A549 (cell line): ENCODE results near the gene BIK. TPM values are rescaled to one million over a fixed set of nuclear protein-coding genes. Genes with fewer than 3 reads are reported as not detected.

Source experiments
- ATAC-seq, 2 experiments: fragments of 200-7000 bp in 1 of 2; fragments of >200 bp in 1 of 2; cut with Nextera tagmentation in 1 of 2; cut with Tn5 transposase in 1 of 2; 3 replicates each; pipeline versions ENCODE4 v1.8.0 to v1.9.1; 2018 to 2020; ENCODE audit warnings: mild to moderate bottlenecking in 1 of 2, moderate library complexity in 1 of 2
- CTCF ChIA-PET: fragments of 300-600 bp; sonication (Branson Sonifier 250); formaldehyde crosslinking; extraction: SDS; loops from one replicate; lab custom pipeline; 2021; ENCODE audit warnings: antibody characterized with exemption, inconsistent platforms; lab: Yijun Ruan, JAX
- POLR2A ChIA-PET: fragments of 350-600 bp; formaldehyde crosslinking; extraction: SDS; loops from one replicate; lab custom pipeline; 2021; ENCODE audit warnings: antibody characterized with exemption, inconsistent platforms; lab: Yijun Ruan, JAX
- DNase-seq, 2 experiments: peaks; one replicate each; pipeline versions ENCODE4 v3.0.0 to v3.0.0-alpha.2; 2011 to 2016; ENCODE audit warnings: low read depth in 1 of 2, low spot score in 1 of 2
- FAIRE-seq: peaks from 2 replicates; lab custom pipeline; 2011; peaks lifted over from hg19 to GRCh38; lab: Jason Lieb, UNC
- H3K27ac ChIP-seq, 2 experiments: fragments of >200 bp; sonication (Bioruptor Twin); formaldehyde crosslinking; 3 replicates each; pipeline ENCODE4 v1.5.1; 2016 to 2017
- H3K4me1 ChIP-seq: fragments of >200 bp; sonication (Bioruptor Twin); formaldehyde crosslinking; 3 replicates; pipeline ENCODE4 v1.6.1; 2016
- H3K4me2 ChIP-seq: fragments of >200 bp; sonication (Bioruptor Twin); formaldehyde crosslinking; 3 replicates; pipeline ENCODE4 v1.6.1; 2016
- H3K4me3 ChIP-seq: fragments of >200 bp; sonication (Bioruptor Twin); formaldehyde crosslinking; 3 replicates; pipeline ENCODE4 v1.5.1; 2016
- H3K9me3 ChIP-seq: fragments of >200 bp; sonication (Bioruptor Twin); formaldehyde crosslinking; 3 replicates; pipeline ENCODE4 v1.6.1; 2016
- BHLHE40 ChIP-seq: IDR thresholded peaks from 2 replicates; pipeline ENCODE4 v1.6.1; 2012; ENCODE audit warnings: low read depth, low read length, inconsistent platforms
- CEBPB ChIP-seq, 2 experiments: fragments of >200 bp in 1 of 2; sonication (Bioruptor Twin) in 1 of 2; formaldehyde crosslinking in 1 of 2; IDR thresholded peaks; 2 replicates each; pipeline ENCODE4 v1.6.1; 2012 to 2016
- CHD2 ChIP-seq: fragments of 150-350 bp; IDR thresholded peaks from 2 replicates; pipeline ENCODE4 v1.6.1; 2014; ENCODE audit warnings: low read length; ENCODE audit not compliant: partially characterized antibody
- EHMT2 ChIP-seq: fragments of 200-600 bp; sonication (generic); IDR thresholded peaks from 2 replicates; pipeline ENCODE4 v1.6.1; 2016; ENCODE audit warnings: antibody characterized with exemption, low read depth, mild to moderate bottlenecking, moderate library complexity
- EP300 ChIP-seq, 2 experiments: fragments of >200 bp; sonication (Bioruptor Twin); formaldehyde crosslinking; IDR thresholded peaks; 2 replicates in 1 of 2; 3 replicates in 1 of 2; pipeline ENCODE4 v1.6.1; 2016 to 2017
- ESRRA ChIP-seq: fragments of 150-350 bp; IDR thresholded peaks from 2 replicates; pipeline ENCODE4 v1.6.1; 2014; ENCODE audit warnings: mild to moderate bottlenecking, low read length, borderline replicate concordance
- FOSL2 ChIP-seq, 2 experiments: fragments of 450-650 bp in 1 of 2; fragments of >200 bp in 1 of 2; sonication (Bioruptor Twin) in 1 of 2; formaldehyde crosslinking; IDR thresholded peaks; 2 replicates each; pipeline versions ENCODE4 v1.5.0 to v1.6.1; 2016 to 2020; ENCODE audit warnings: mild to moderate bottlenecking in 1 of 2, moderate library complexity in 1 of 2
- FOXS1 ChIP-seq: fragments of 250-450 bp; sonication (Bioruptor Pico); IDR thresholded peaks from 2 replicates; pipeline ENCODE4 v1.5.0; 2020; ENCODE audit warnings: mild to moderate bottlenecking, moderate library complexity
- JUNB ChIP-seq: fragments of >200 bp; sonication (Bioruptor Twin); formaldehyde crosslinking; IDR thresholded peaks from 2 replicates; pipeline ENCODE4 v1.6.1; 2016
- KDM5A ChIP-seq: fragments of 200-600 bp; sonication (generic); IDR thresholded peaks from 2 replicates; pipeline ENCODE4 v1.6.1; 2016; ENCODE audit warnings: antibody characterized with exemption, mild to moderate bottlenecking
- MAFK ChIP-seq: fragments of 450-650 bp; IDR thresholded peaks from 2 replicates; pipeline ENCODE4 v1.6.1; 2014; ENCODE audit not compliant: partially characterized antibody
- NFE2L2 ChIP-seq: fragments of 150-350 bp; conservative IDR thresholded peaks from 2 replicates; pipeline ENCODE4 v1.6.1; 2014; ENCODE audit warnings: low read length
- POLR2AphosphoS2 ChIP-seq: conservative IDR thresholded peaks from 2 replicates; pipeline ENCODE4 v1.6.1; 2012; ENCODE audit warnings: low read length, improper control_type of control experiment, inconsistent platforms
- RAD21 ChIP-seq, 2 experiments: fragments of >200 bp in 1 of 2; sonication (Bioruptor Twin) in 1 of 2; formaldehyde crosslinking in 1 of 2; IDR thresholded peaks in 1 of 2; conservative IDR thresholded peaks in 1 of 2; 2 replicates in 1 of 2; 3 replicates in 1 of 2; pipeline ENCODE4 v1.6.1; 2012 to 2018; ENCODE audit warnings: inconsistent platforms in 1 of 2
- RCOR1 ChIP-seq: fragments of 150-350 bp; IDR thresholded peaks from 2 replicates; pipeline ENCODE4 v1.6.1; 2014; ENCODE audit warnings: antibody characterized with exemption, low read length, low read depth
- SREBF2 ChIP-seq: fragments of 450-650 bp; IDR thresholded peaks from 2 replicates; pipeline ENCODE4 v1.6.1; 2014; ENCODE audit warnings: mild to moderate bottlenecking, moderate library complexity
- ZNF302 ChIP-seq: fragments of 250-450 bp; sonication (Bioruptor Pico); IDR thresholded peaks from 2 replicates; pipeline ENCODE4 v1.9.0; 2021; ENCODE audit warnings: inconsistent platforms, mild to moderate bottlenecking, moderate library complexity
- WGBS: methylation state at CpG from one replicate; pipeline ENCODE4 v1.1.6; 2017; ENCODE audit errors: missing lambda C conversion rate; 5-methylcytosine and 5-hydroxymethylcytosine counted together
- polyA plus RNA-seq, 4 experiments: library from polyadenylated mRNA; depleted of rRNA in 3 of 4; stranded (reverse); fragments of >200 nt; fragmentation: RNase III in 1 of 4; extraction: RNeasy Plus Mini Kit Qiagen cat#74134 plus additional on column Dnase treatment in 1 of 4; gene quantifications; 2 replicates in 3 of 4; 3 replicates in 1 of 4; pipeline ENCODE4 v1.2.3, GENCODE V29; 2011 to 2017
- TF ChIP-seq, protein P1 (sequence below): IDR thresholded peaks from 2 replicates; pipeline ENCODE4 v1.6.1; 2012; ENCODE audit warnings: low read depth, borderline replicate concordance
- TF ChIP-seq, protein P2 (sequence below): fragments of 250-450 bp; sonication (Bioruptor Pico); IDR thresholded peaks from 2 replicates; pipeline ENCODE4 v1.5.0; 2020; ENCODE audit warnings: low read depth, mild to moderate bottlenecking, moderate library complexity
- TF ChIP-seq, protein P3 (sequence below): fragments of >200 bp; sonication (Bioruptor Twin); formaldehyde crosslinking; IDR thresholded peaks from 3 replicates; pipeline ENCODE4 v1.6.1; 2016
- TF ChIP-seq, protein P4 (sequence below): IDR thresholded peaks from 2 replicates; pipeline ENCODE4 v1.6.1; 2012

The BIK gene
- polyA plus RNA-seq, 2 of the 4 experiments (the other 2 are of a cell fraction), result 0.54 to 0.88 TPM

DNA sequence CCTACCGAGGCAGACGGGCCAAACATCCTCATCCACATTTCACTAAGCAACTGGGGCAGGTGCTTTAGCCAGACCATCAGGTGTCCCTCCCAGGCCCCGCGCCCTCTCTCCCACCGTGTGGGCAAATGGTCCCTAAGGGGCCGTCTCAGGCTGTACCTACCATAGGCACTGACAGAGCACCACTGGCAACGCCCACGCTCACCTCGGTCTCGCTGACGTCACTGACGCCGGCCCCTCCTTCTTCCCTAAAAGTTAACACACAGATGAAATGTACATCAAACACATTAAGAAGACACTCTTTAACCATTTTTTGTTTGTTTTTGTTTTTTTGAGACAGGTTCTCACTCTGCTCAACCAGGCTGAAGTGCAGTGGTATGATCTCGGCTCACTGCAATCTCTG is 30.8 kb upstream of the BIK start:
- ChIA-PET POLR2A (no interaction called here), CTCF (interaction anchor here (0.6 kb wide), 2 partner anchors 89 to 470 kb away, joined by 3 read pairs; no protein-coding TSS in a partner anchor)
- Histone ChIP-seq H3K4me3 (no peak overlapping the region), H3K9me3 (no peaks in the 10 kb centered on the region), H3K27ac (no peak overlapping the region), H3K4me1 (0 out of 3 replicates have a peak, but pooled peaks cover 4% of the 10 kb centered on the region), H3K4me2 (no peak overlapping the region)
- FAIRE-seq, result no peak
- WGBS, result 92% methylated on average over 14 of the region's 14 CpGs
- TF ChIP-seq POLR2AphosphoS2, result no peak
- no peak for DNase-seq
- no peak for ATAC-seq

DNA sequence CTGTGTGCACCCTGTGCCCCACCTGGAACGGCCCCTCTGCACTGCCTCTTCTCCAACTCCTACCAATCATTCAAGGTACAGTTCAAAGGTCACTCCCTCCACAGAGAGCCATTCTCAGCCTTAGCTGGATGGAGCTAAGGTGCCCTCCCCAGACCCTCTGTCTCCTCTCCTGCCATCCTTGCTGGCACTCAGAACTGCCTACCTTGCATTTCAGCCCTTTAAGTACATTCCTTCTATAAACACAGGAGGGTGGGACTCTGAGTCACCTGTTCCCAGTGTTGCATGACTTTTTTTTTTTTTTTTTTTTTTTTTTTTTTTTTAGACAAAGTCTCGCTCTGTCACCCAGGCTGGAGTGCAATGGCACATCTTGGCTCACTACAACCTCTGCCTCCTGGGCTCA is 29.9 kb upstream of the BIK start:
- FAIRE-seq, result no peak
- no peak for DNase-seq
- Histone ChIP-seq H3K9me3 (no peaks in the 10 kb centered on the region), H3K4me2 (no peak overlapping the region), H3K4me1 (0 out of 3 replicates have a peak, but pooled peaks cover 4% of the 10 kb centered on the region), H3K4me3 (no peak overlapping the region), H3K27ac (no peak overlapping the region)
- ATAC-seq, result no peak; a peak in 1 of 6 replicates
- ChIA-PET POLR2A (no interaction called here), CTCF (interaction anchor here (0.6 kb wide), 1 partner anchor 90 kb away, joined by 3 read pairs; no protein-coding TSS in a partner anchor)
- TF ChIP-seq CHD2, result no peak
- TF ChIP-seq NFE2L2, result no peak
- TF ChIP-seq, protein P1, sequence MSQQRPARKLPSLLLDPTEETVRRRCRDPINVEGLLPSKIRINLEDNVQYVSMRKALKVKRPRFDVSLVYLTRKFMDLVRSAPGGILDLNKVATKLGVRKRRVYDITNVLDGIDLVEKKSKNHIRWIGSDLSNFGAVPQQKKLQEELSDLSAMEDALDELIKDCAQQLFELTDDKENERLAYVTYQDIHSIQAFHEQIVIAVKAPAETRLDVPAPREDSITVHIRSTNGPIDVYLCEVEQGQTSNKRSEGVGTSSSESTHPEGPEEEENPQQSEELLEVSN, result no peak
- TF ChIP-seq FOXS1, result no peak
- TF ChIP-seq SREBF2, result no peak
- no peak for TF ChIP-seq ZNF302 (CRISPR knock-in tag)
- TF ChIP-seq ESRRA, result no peak
- no peak for TF ChIP-seq JUNB
- TF ChIP-seq FOSL2 (IDR thresholded peaks at IDR 0.05), result no peak
- no peak for TF ChIP-seq FOSL2 (CRISPR knock-in tag; IDR thresholded peaks at IDR 0.05)
- no peak for TF ChIP-seq RCOR1
- no peak for TF ChIP-seq KDM5A
- no peak for TF ChIP-seq MAFK
- TF ChIP-seq, protein P2, sequence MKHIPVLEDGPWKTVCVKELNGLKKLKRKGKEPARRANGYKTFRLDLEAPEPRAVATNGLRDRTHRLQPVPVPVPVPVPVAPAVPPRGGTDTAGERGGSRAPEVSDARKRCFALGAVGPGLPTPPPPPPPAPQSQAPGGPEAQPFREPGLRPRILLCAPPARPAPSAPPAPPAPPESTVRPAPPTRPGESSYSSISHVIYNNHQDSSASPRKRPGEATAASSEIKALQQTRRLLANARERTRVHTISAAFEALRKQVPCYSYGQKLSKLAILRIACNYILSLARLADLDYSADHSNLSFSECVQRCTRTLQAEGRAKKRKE (CRISPR knock-in tag), result no peak
- TF ChIP-seq CEBPB (IDR thresholded peaks at IDR 0.05), result no peak
- WGBS, result 100% methylated on average over 2 of the region's 2 CpGs

DNA sequence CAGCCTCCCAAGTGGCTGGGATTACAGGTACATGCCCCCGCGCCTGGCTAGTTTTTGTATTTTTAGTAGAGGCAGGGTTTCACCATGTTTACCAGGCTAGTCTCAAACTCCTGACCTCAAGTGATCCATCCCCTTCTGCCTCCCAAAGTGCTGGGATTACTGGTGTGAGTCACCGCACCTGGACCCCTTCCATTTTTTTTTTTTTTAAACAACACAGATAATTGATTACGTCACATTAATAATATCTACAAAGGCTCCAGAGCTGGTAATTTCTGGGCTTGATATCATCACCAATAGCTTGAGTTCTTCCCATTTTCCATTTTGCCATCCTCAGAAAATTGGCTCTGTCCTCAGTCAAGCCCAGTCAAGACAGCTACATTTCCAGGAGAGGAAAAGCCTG is 28.6 kb upstream of the BIK start:
- WGBS, result 94% methylated on average over 4 of the region's 4 CpGs
- POLR2A ChIA-PET, result no interaction called here
- CTCF ChIA-PET, result no interaction called here
- Histone ChIP-seq H3K4me1 (0 out of 3 replicates have a peak, but pooled peaks cover 4% of the 10 kb centered on the region), H3K27ac (no peak overlapping the region), H3K9me3 (no peaks in the 10 kb centered on the region), H3K4me2 (no peak overlapping the region), H3K4me3 (no peak overlapping the region)
- FAIRE-seq (no peak), ATAC-seq (no peak), DNase-seq (no peak)
- TF ChIP-seq EHMT2 (no peak), EP300 (IDR thresholded peaks at IDR 0.05) (no peak), RAD21 (conservative IDR thresholded peaks at IDR 0.05 in 1 of 2, IDR thresholded peaks at IDR 0.05 in 1 of 2) (no peak), BHLHE40 (no peak), KDM5A (no peak)
- TF ChIP-seq, protein P3, sequence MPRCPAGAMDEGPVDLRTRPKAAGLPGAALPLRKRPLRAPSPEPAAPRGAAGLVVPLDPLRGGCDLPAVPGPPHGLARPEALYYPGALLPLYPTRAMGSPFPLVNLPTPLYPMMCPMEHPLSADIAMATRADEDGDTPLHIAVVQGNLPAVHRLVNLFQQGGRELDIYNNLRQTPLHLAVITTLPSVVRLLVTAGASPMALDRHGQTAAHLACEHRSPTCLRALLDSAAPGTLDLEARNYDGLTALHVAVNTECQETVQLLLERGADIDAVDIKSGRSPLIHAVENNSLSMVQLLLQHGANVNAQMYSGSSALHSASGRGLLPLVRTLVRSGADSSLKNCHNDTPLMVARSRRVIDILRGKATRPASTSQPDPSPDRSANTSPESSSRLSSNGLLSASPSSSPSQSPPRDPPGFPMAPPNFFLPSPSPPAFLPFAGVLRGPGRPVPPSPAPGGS, result no peak
- TF ChIP-seq, protein P4, sequence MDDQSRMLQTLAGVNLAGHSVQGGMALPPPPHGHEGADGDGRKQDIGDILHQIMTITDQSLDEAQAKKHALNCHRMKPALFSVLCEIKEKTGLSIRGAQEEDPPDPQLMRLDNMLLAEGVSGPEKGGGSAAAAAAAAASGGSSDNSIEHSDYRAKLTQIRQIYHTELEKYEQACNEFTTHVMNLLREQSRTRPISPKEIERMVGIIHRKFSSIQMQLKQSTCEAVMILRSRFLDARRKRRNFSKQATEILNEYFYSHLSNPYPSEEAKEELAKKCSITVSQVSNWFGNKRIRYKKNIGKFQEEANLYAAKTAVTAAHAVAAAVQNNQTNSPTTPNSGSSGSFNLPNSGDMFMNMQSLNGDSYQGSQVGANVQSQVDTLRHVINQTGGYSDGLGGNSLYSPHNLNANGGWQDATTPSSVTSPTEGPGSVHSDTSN, result no peak
